Caco-2 (cell line): ENCODE measurements around the gene SATB2. TPM values are rescaled to one million over a fixed set of nuclear protein-coding genes. Genes with fewer than 3 reads are reported as not detected.

ENCODE experiments used
- BruUV-seq: library from RNA; stranded (reverse); fragments of 400-500 nt; replicated peaks from 2 replicates; lab custom pipeline; 2021; lab: Mats Ljungman, UMichigan
- CTCF ChIA-PET: fragments of 300-600 bp; sonication (Branson Sonifier 250); formaldehyde crosslinking; loops from one replicate; lab custom pipeline; 2022; ENCODE audit warnings: antibody characterized with exemption; lab: Charles Lee
- POLR2A ChIA-PET: fragments of 300-600 bp; sonication (Branson Sonifier 250); formaldehyde crosslinking; loops from one replicate; lab custom pipeline; 2022; ENCODE audit warnings: antibody characterized with exemption; lab: Charles Lee
- DNase-seq, 2 experiments: peaks; one replicate each; pipeline versions ENCODE4 v3.0.0 to v3.0.0-alpha.2; 2020 to 2022
- H3K27me3 ChIP-seq: replicated peaks from 2 replicates; pipeline ENCODE4 v1.6.0; 2011; ENCODE audit warnings: low read length; ENCODE audit not compliant: control insufficient read depth, insufficient read depth
- H3K36me3 ChIP-seq: 2 replicates; pipeline ENCODE4 v1.5.1; 2011; ENCODE audit warnings: low read length; ENCODE audit not compliant: control insufficient read depth, insufficient read depth
- H3K4me1 ChIP-seq: fragments of 250-450 bp; sonication (Bioruptor Pico); 2 replicates; pipeline ENCODE4 v1.5.1; 2020; ENCODE audit warnings: mild to moderate bottlenecking
- H3K4me3 ChIP-seq: 2 replicates; pipeline ENCODE4 v1.5.1; 2011; ENCODE audit warnings: low read depth, mild to moderate bottlenecking, control low read depth, low read length
- H3K9me3 ChIP-seq: fragments of 250-450 bp; sonication (Bioruptor Pico); 2 replicates; pipeline ENCODE4 v1.5.1; 2020; ENCODE audit warnings: mild to moderate bottlenecking, moderate library complexity
- H3K27ac Mint-ChIP-seq: one replicate; pipeline ENCODE4 v1.8.0; 2022; ENCODE audit warnings: mixed read lengths; ENCODE audit not compliant: unreplicated experiment
- H3K27me3 Mint-ChIP-seq: one replicate; pipeline ENCODE4 v1.8.0; 2022; ENCODE audit warnings: mixed read lengths; ENCODE audit not compliant: insufficient read depth, unreplicated experiment
- H3K36me3 Mint-ChIP-seq: one replicate; pipeline ENCODE4 v1.8.0; 2022; ENCODE audit warnings: mild to moderate bottlenecking, mixed read lengths; ENCODE audit not compliant: insufficient read depth, unreplicated experiment
- H3K4me1 Mint-ChIP-seq: one replicate; pipeline ENCODE4 v1.8.0; 2022; ENCODE audit warnings: low read depth, mixed read lengths; ENCODE audit not compliant: unreplicated experiment
- H3K4me3 Mint-ChIP-seq: one replicate; pipeline ENCODE4 v1.8.0; 2022; ENCODE audit warnings: mild to moderate bottlenecking, moderate library complexity, mixed read lengths; ENCODE audit not compliant: unreplicated experiment
- H3K9me3 Mint-ChIP-seq: one replicate; pipeline ENCODE4 v1.8.0; 2022; ENCODE audit warnings: mixed read lengths; ENCODE audit not compliant: unreplicated experiment
- CTCF ChIP-seq, 2 experiments: fragments of 200-600 bp in 1 of 2; IDR thresholded peaks; 1 replicate in 1 of 2; 2 replicates in 1 of 2; pipeline versions ENCODE4 v1.5.1 to v1.8.0; 2011 to 2022; ENCODE audit warnings: antibody characterized with exemption in 1 of 2, control low read depth in 1 of 2, inconsistent platforms in 1 of 2, low read depth in 1 of 2, low read length in 1 of 2, mild to moderate bottlenecking in 1 of 2, moderate library complexity in 1 of 2; ENCODE audit not compliant: insufficient read depth in 1 of 2, severe bottlenecking in 1 of 2, unreplicated experiment in 1 of 2
- intact Hi-C: fragments of 100-400 bp; cut with micrococcal nuclease; formaldehyde crosslinking; loops from one replicate; pipeline ENCODE4 v1.10.0; 2022; ENCODE audit not compliant: unreplicated experiment
- total RNA-seq: library from RNA; stranded (reverse); gene quantifications from 2 replicates; pipeline ENCODE4 v1.2.3, GENCODE V29; 2022

The SATB2 gene
- total RNA-seq, 1 experiment from 2014 or later = 1.1 TPM

DNA sequence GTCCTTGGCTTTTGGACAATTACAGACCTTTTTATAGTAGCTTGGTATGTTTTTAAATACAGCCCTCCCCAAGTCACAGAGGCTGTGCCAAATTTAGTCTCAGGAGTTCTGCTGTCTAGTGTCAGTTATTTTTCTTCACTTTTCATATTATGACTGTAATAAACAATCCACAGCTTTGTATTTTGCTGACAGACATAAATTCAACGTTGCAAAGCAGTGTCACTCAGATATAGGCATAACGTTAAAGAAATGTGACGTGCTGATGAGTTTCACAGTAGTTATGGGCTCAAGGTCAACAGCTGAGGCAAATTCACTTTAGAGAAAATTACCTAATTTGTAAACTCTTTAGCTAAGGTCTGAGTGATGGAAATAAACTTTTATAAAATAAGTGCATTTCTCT, 151.6 kb downstream of the SATB2 start:
- Mint-ChIP-seq H3K4me1 (no peaks in the 10 kb centered on the region), H3K4me3 (no peak overlapping the region), H3K27me3 (no peaks in the 10 kb centered on the region), H3K36me3 (no peaks in the 10 kb centered on the region), H3K27ac (no peak overlapping the region), H3K9me3 (no peaks in the 10 kb centered on the region)
- Histone ChIP-seq H3K27me3 (no peaks in the 10 kb centered on the region; the same call in 1 of the 2 replicates), H3K4me3 (no peak overlapping the region), H3K4me1 (no peaks in the 10 kb centered on the region), H3K9me3 (no peaks in the 10 kb centered on the region), H3K36me3 (no peaks in the 10 kb centered on the region)
- TF ChIP-seq CTCF (IDR thresholded peaks at IDR 0.05; ENCODE audit: insufficient read depth in 1 of 2, low read depth in 1 of 2, low read length in 1 of 2, severe bottlenecking in 1 of 2, unreplicated experiment in 1 of 2) = no peak
- ChIA-PET POLR2A (no interaction called here), CTCF (no interaction called here)
- intact Hi-C loops = no loop called here
- no TSS peak for BruUV-seq
- no peak for DNase-seq

GRCh38 chr2:199303728-199304177, 154.0 kb downstream of the SATB2 start:
- no peak for TF ChIP-seq CTCF (IDR thresholded peaks at IDR 0.05; ENCODE audit: insufficient read depth in 1 of 2, low read depth in 1 of 2, low read length in 1 of 2, severe bottlenecking in 1 of 2, unreplicated experiment in 1 of 2)
- no peaks in the 10 kb centered on the region for H3K9me3 ChIP-seq
- H3K4me3 Mint-ChIP-seq = no peak overlapping the region
- H3K36me3 Mint-ChIP-seq = no peaks in the 10 kb centered on the region
- H3K27me3 ChIP-seq = no peaks in the 10 kb centered on the region; the same call in 1 of the 2 replicates
- ChIA-PET CTCF (no interaction called here), POLR2A (no interaction called here)
- DNase-seq = no peak
- intact Hi-C loops = no loop called here
- no peaks in the 10 kb centered on the region for H3K4me1 Mint-ChIP-seq
- no peaks in the 10 kb centered on the region for H3K36me3 ChIP-seq
- H3K27ac Mint-ChIP-seq = no peak overlapping the region
- no peaks in the 10 kb centered on the region for H3K27me3 Mint-ChIP-seq
- no peak overlapping the region for H3K4me3 ChIP-seq
- no peaks in the 10 kb centered on the region for H3K4me1 ChIP-seq
- no TSS peak for BruUV-seq
- H3K9me3 Mint-ChIP-seq = no peaks in the 10 kb centered on the region

- H3K27ac Mint-ChIP-seq = no peak overlapping the region
- H3K4me1 Mint-ChIP-seq = no peaks in the 10 kb centered on the region
- no peak for DNase-seq
- Histone ChIP-seq H3K36me3 (no peaks in the 10 kb centered on the region), H3K4me1 (no peaks in the 10 kb centered on the region), H3K9me3 (no peaks in the 10 kb centered on the region), H3K4me3 (no peak overlapping the region), H3K27me3 (no peaks in the 10 kb centered on the region; the same call in 1 of the 2 replicates)
- H3K9me3 Mint-ChIP-seq = no peaks in the 10 kb centered on the region
- TF ChIP-seq CTCF (IDR thresholded peaks at IDR 0.05; ENCODE audit: insufficient read depth in 1 of 2, low read depth in 1 of 2, low read length in 1 of 2, severe bottlenecking in 1 of 2, unreplicated experiment in 1 of 2) = no peak
- ChIA-PET CTCF (no interaction called here), POLR2A (no interaction called here)
- H3K4me3 Mint-ChIP-seq = no peak overlapping the region
- no TSS peak for BruUV-seq
- intact Hi-C loops = no loop called here
- no peaks in the 10 kb centered on the region for H3K36me3 Mint-ChIP-seq
- H3K27me3 Mint-ChIP-seq = no peaks in the 10 kb centered on the region
These were observed 154.9 kb downstream of the SATB2 start for GRCh38 chr2:199302851-199303250.
